ENCODE measurements around the gene NIBAN1. TPM values are rescaled to one million over a fixed set of nuclear protein-coding genes. Genes with fewer than 3 reads are reported as not detected.

Gene NIBAN1
- total and polyA plus RNA-seq, 2 of the 8 experiments (the other 6 are each of a cell fraction or from before 2014, with no cell fraction given), result 5.7 to 15.2 TPM

DNA sequence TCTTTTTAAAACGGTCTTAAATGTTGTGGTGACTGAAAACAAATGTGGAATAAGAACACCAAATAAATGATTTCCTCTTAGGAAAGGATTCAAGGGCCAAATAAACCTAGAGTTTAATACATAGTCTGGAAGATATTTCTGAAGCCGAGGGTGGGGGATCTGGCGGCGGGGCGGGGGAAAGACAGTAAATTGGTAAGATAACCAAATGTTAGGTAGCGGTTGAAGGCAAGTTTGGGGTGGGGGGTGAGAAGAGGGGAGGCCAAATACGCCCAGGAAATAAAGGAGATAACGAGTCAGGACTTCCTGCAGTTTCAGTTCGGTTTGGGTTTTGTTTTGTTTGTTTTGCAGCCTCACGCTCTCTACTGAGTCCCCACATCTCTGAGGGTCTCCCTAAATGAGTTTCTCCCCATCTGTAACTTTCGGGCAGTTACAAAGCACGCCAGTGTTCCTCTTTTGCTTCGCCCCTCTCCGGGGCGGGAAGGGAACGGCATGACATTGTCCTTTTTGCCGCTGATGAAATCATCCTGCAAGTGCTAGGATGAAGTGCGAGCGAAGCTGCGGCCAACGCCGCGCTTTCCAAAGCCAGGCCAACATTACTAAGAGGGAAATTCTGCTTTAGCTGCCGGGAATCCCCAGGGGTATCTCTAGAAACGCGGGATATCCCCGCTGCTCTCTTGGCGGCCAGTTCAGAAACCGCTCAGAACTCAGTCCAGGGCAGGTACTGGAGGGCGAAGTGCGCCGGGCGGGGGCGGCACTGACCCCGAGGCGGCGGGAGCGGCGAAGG, 844 bp downstream of the NIBAN1 start:
- peak overlapping the region; percentile 95; the same call in 1 of the 2 replicates for H4K8ac ChIP-seq (ENCODE audit: extremely low read depth, insufficient read depth, low read length)
- H3K18ac ChIP-seq (ENCODE audit: extremely low read depth, low read length), result peak overlapping the region; percentile 36; the same call in 1 of the 2 replicates
- WGBS, 2 experiments (ENCODE audit: extremely low coverage in 1 of 2, insufficient coverage in 1 of 2, insufficient read length in 1 of 2, insufficient replicate concordance in 2 of 2, low coverage in 1 of 2, low lambda C conversion rate in 2 of 2, missing lambda C conversion rate in 1 of 2), result 4% methylated on average over 33 of the region's 39 CpGs; no CpG with 5 or more reads in 1 of the 2 experiments
- H3K9me3 ChIP-seq (ENCODE audit: insufficient read depth in 2 of 2, low read depth in 1 of 2, low read length in 1 of 2), result no peaks in the 10 kb centered on the region
- peaks cover 0 to 5% (median 1%) of the 10 kb centered on the region in 4 experiments; a peak in 3 of 7 replicates for H3K4me1 ChIP-seq (replicated peaks in 1 of 4; ENCODE audit: control insufficient read depth in 3 of 4, insufficient read depth in 4 of 4, low read length in 3 of 4)
- 0 out of 2 replicates have a peak overlapping the region, but pooled peaks have one; percentile 5 for H2BK20ac ChIP-seq (ENCODE audit: low read length)
- H2BK120ac ChIP-seq (replicated peaks; ENCODE audit: low read depth, low read length), result no peak overlapping the region
- H2BK5ac ChIP-seq (ENCODE audit: low read depth, low read length), result no peak overlapping the region
- ChIA-PET CTCF (ENCODE audit: partially characterized antibody) (interaction anchor here (0.6 to 5.8 kb wide), 12 partner anchors 9 to 197 kb away, joined by 3 to 29 read pairs (median 3); no protein-coding TSS in a partner anchor), POLR2A (ENCODE audit: partially characterized antibody) (interaction anchor here (0.6 to 3.9 kb wide), 17 partner anchors 9 to 979 kb away, joined by 3 to 23 read pairs (median 4); partner anchors contain the start of genes RNF2, SWT1 and TRMT1L)
- FAIRE-seq (peak; percentile 58), DNase-seq (ENCODE audit: low read depth in 1 of 2, low spot score in 2 of 2) (peak in 1 of 2 experiments; percentile 77)
- H4K5ac ChIP-seq (ENCODE audit: insufficient read length, low read depth, low read length), result no peak overlapping the region
- no peak overlapping the region for H4K91ac ChIP-seq (replicated peaks; ENCODE audit: insufficient read length, low read length)
- H3K4me3 ChIP-seq (ENCODE audit: extremely low read depth in 1 of 4, insufficient read depth in 2 of 4, low read depth in 3 of 4, low read length in 4 of 4), result peak overlapping the region; percentile 62 to 91 (median 72)
- H3K4ac ChIP-seq (replicated peaks; ENCODE audit: insufficient read length, low read depth, low read length), result no peak overlapping the region
- no peak overlapping the region for H2BK15ac ChIP-seq (ENCODE audit: low read length)
- H3K27me3 ChIP-seq (replicated peaks in 1 of 4; ENCODE audit: control insufficient read depth in 3 of 4, extremely low read depth in 1 of 4, insufficient read depth in 3 of 4, low read length in 3 of 4), result peaks cover 3 to 22% (median 14%) of the 10 kb centered on the region in 4 experiments
- peak overlapping the region; percentile 84 for H2AFZ ChIP-seq (ENCODE audit: low read length)
- peak overlapping the region; percentile 58 to 90 (median 72) for H3K9ac ChIP-seq (replicated peaks in 1 of 4; ENCODE audit: extremely low read depth in 1 of 4, low read depth in 3 of 4, low read length in 3 of 4)
- H3K79me2 ChIP-seq (ENCODE audit: control insufficient read depth in 1 of 2, insufficient read depth in 2 of 2, low read length in 2 of 2), result 0 out of 4 replicates have a peak, but pooled peaks cover 0 to 7% of the 10 kb centered on the region in 2 experiments
- peak overlapping the region; percentile 82 to 96 for H3K4me2 ChIP-seq (ENCODE audit: insufficient read depth in 1 of 2, low read depth in 2 of 2, low read length in 2 of 2)
- peak overlapping the region; percentile 85 for H3K56ac ChIP-seq (replicated peaks; ENCODE audit: insufficient read length, low read depth, low read length)
- peak overlapping the region; percentile 91 for H2BK12ac ChIP-seq (ENCODE audit: low read depth, low read length)
- no peak overlapping the region for H3K14ac ChIP-seq (ENCODE audit: insufficient read length)
- H3K23ac ChIP-seq (ENCODE audit: insufficient read length), result no peak overlapping the region
- H3K79me1 ChIP-seq (ENCODE audit: low read depth, low read length), result no peaks in the 10 kb centered on the region; the same call in 1 of the 2 replicates
- H3K27ac ChIP-seq (ENCODE audit: low read depth, low read length), result no peak overlapping the region
- peaks cover 8% of the 10 kb centered on the region for H3K23me2 ChIP-seq (ENCODE audit: low read depth, low read length)
- H4K20me1 ChIP-seq (replicated peaks in 1 of 2; ENCODE audit: control insufficient read depth in 1 of 2, insufficient read depth in 2 of 2, low read length in 2 of 2), result no peaks in the 10 kb centered on the region
- H3K36me3 ChIP-seq (ENCODE audit: control insufficient read depth in 2 of 4, insufficient read depth in 4 of 4, low read length in 3 of 4), result no peaks in the 10 kb centered on the region
- H2AK5ac ChIP-seq (ENCODE audit: low read depth, low read length), result no peak overlapping the region
- 0 out of 4 replicates have a peak, but pooled peaks of 1 of the 2 experiments have one; percentile 17 for TF ChIP-seq SIN3A (conservative IDR thresholded peaks at IDR 0.05 in 1 of 2, IDR thresholded peaks at IDR 0.05 in 1 of 2; ENCODE audit: low read depth in 1 of 2, low read length in 2 of 2)
- TF ChIP-seq, protein P1, sequence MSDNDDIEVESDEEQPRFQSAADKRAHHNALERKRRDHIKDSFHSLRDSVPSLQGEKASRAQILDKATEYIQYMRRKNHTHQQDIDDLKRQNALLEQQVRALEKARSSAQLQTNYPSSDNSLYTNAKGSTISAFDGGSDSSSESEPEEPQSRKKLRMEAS (IDR thresholded peaks at IDR 0.05), result peak; percentile 26; the same call in 1 of the 2 replicates
- no peak for TF ChIP-seq TCF12 (IDR thresholded peaks at IDR 0.05; ENCODE audit: low read depth, low read length)
- TF ChIP-seq RAD21 (IDR thresholded peaks at IDR 0.05 in 1 of 2, conservative IDR thresholded peaks at IDR 0.05 in 1 of 2; ENCODE audit: low read depth in 2 of 2, low read length in 2 of 2), result no peak
- TF ChIP-seq RBBP5 (IDR thresholded peaks at IDR 0.05; ENCODE audit: borderline replicate concordance, low read depth, low read length), result no peak
- TF ChIP-seq POU5F1 (IDR thresholded peaks at IDR 0.05; ENCODE audit: low read depth, low read length), result no peak
- no peak for TF ChIP-seq TAF7 (optimal IDR thresholded peaks at IDR 0.05; ENCODE audit: borderline replicate concordance, low read depth, low read length)
- TF ChIP-seq SAP30 (IDR thresholded peaks at IDR 0.05; ENCODE audit: insufficient read depth, insufficient replicate concordance, low read length), result no peak
- no peak for TF ChIP-seq JUN (IDR thresholded peaks at IDR 0.05; ENCODE audit: low read depth, low read length)
- TF ChIP-seq CEBPB (IDR thresholded peaks at IDR 0.05; ENCODE audit: low read depth, low read length), result peak; percentile 73
